PFSK-1 (cell line): ENCODE data around the gene CD14.

Experiments used
- FOXP2 ChIP-seq: optimal IDR thresholded peaks from 2 replicates; pipeline ENCODE3; 2011; ENCODE audit warnings: borderline replicate concordance, control low read depth, inconsistent platforms; ENCODE audit not compliant: insufficient read depth; ENCODE audit errors: extremely low read length, extremely low read depth
- POLR2AphosphoS5 ChIP-seq: IDR thresholded peaks from 2 replicates; pipeline ENCODE4 v1.6.1; 2012; ENCODE audit warnings: low read depth, mild to moderate bottlenecking, control low read depth, low read length, moderate library complexity
- TF ChIP-seq, protein P1 (sequence below), 2 experiments: IDR thresholded peaks; 2 replicates each; pipeline versions ENCODE4 v1.6.1 to v1.8.0; 2011 to 2012; ENCODE audit warnings: low read depth in 2 of 2, low read length in 2 of 2, control low read depth in 1 of 2, inconsistent platforms in 1 of 2, mild to moderate bottlenecking in 1 of 2, moderate library complexity in 1 of 2; ENCODE audit not compliant: insufficient read depth in 1 of 2

DNA sequence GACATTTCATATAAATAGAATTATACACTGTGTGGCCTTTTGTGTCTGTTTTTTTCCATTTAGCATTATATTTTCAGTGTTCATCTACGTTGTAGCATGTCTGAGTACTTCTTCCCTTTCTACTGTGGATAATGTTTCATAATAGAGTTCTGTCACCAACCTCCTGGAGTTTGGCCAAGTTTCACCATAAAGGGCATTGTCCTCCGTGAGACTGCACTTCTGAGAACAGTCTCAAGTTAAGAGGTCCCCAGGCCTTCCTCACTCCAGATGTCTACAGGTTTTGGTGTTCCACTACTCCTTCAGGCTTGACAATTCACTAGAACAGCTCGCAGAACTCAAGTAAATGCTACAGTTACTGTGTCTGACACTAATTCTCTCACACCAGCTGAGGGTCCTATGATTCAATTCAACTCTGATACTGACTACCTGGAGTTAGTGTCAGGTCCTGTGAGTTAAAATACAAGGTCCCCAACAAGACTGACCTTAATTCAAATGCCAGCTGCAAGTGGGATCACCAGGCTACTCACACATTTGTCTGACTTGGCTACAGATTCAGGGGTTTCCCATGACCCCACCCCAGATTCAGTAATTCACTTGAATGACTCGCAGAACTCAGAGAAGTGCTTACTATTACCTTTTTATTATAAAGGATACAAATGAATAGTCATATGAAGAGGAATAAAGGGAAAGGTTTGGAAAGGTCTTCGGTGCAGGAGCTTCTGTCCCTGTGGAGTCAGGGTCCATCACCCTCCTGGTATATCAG lies 37.3 kb downstream of the CD14 start:
- TF ChIP-seq, protein P1, sequence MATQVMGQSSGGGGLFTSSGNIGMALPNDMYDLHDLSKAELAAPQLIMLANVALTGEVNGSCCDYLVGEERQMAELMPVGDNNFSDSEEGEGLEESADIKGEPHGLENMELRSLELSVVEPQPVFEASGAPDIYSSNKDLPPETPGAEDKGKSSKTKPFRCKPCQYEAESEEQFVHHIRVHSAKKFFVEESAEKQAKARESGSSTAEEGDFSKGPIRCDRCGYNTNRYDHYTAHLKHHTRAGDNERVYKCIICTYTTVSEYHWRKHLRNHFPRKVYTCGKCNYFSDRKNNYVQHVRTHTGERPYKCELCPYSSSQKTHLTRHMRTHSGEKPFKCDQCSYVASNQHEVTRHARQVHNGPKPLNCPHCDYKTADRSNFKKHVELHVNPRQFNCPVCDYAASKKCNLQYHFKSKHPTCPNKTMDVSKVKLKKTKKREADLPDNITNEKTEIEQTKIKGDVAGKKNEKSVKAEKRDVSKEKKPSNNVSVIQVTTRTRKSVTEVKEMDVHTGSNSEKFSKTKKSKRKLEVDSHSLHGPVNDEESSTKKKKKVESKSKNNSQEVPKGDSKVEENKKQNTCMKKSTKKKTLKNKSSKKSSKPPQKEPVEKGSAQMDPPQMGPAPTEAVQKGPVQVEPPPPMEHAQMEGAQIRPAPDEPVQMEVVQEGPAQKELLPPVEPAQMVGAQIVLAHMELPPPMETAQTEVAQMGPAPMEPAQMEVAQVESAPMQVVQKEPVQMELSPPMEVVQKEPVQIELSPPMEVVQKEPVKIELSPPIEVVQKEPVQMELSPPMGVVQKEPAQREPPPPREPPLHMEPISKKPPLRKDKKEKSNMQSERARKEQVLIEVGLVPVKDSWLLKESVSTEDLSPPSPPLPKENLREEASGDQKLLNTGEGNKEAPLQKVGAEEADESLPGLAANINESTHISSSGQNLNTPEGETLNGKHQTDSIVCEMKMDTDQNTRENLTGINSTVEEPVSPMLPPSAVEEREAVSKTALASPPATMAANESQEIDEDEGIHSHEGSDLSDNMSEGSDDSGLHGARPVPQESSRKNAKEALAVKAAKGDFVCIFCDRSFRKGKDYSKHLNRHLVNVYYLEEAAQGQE (IDR thresholded peaks at IDR 0.05; ENCODE audit: insufficient read depth in 1 of 2, low read depth in 2 of 2, low read length in 2 of 2): no peak
- no peak for TF ChIP-seq POLR2AphosphoS5
- no peak for TF ChIP-seq FOXP2
